ENCODE measurements around the gene SEC24C.
"Not testable (repeated sequence)": the region's sequence is repeated elsewhere in the genome, so short reads cannot be mapped to it uniquely, and the experiment has no call there.

SEC24C gene

GRCh38 chr10:73743905-73744663 lies at the start of gene SEC24C:
Gene SEC24C (plus strand): TSS chr10:73744372. CDS start chr10:73746833, 2,461 bp downstream.
- in situ Hi-C loops (cut with MboI; ENCODE audit: low pct_unique_long_range_greater_than_20kb, low sequenced_read_pairs): no loop called here
- DNase-seq: peak; percentile 97

- DNase-seq; in situ Hi-C loops (cut with MboI; ENCODE audit: low pct_unique_long_range_greater_than_20kb, low sequenced_read_pairs): not testable (repeated sequence)
Measured at GRCh38 chr10:73695302-73695701, 48.9 kb upstream of the SEC24C start.

- DNase-seq; in situ Hi-C loops (cut with MboI; ENCODE audit: low pct_unique_long_range_greater_than_20kb, low sequenced_read_pairs): not testable (repeated sequence)
Measured at GRCh38 chr10:73697675-73698159, 46.5 kb upstream of the SEC24C start, which contains the start of gene AGAP5. Gene AGAP5 (minus strand): TSS chr10:73698109. CDS start chr10:73697755, 354 bp downstream.

GRCh38 chr10:73698819-73699218 lies 45.4 kb upstream of the SEC24C start:
- in situ Hi-C loops (cut with MboI; ENCODE audit: low pct_unique_long_range_greater_than_20kb, low sequenced_read_pairs); DNase-seq: not testable (repeated sequence)

- DNase-seq; in situ Hi-C loops (cut with MboI; ENCODE audit: low pct_unique_long_range_greater_than_20kb, low sequenced_read_pairs): not testable (repeated sequence)
Measured at GRCh38 chr10:73703924-73704323, 40.2 kb upstream of the SEC24C start.

GRCh38 chr10:73705506-73706072 lies 38.6 kb upstream of the SEC24C start:
- DNase-seq; in situ Hi-C loops (cut with MboI; ENCODE audit: low pct_unique_long_range_greater_than_20kb, low sequenced_read_pairs): not testable (repeated sequence)

GRCh38 chr10:73706488-73706887 lies 37.7 kb upstream of the SEC24C start:
- DNase-seq; in situ Hi-C loops (cut with MboI; ENCODE audit: low pct_unique_long_range_greater_than_20kb, low sequenced_read_pairs): not testable (repeated sequence)

- DNase-seq; in situ Hi-C loops (cut with MboI; ENCODE audit: low pct_unique_long_range_greater_than_20kb, low sequenced_read_pairs): not testable (repeated sequence)
Measured at GRCh38 chr10:73707628-73708027, 36.5 kb upstream of the SEC24C start.

- in situ Hi-C loops (cut with MboI; ENCODE audit: low pct_unique_long_range_greater_than_20kb, low sequenced_read_pairs); DNase-seq: not testable (repeated sequence)
Measured at GRCh38 chr10:73708122-73708521, 36.0 kb upstream of the SEC24C start.

- in situ Hi-C loops (cut with MboI; ENCODE audit: low pct_unique_long_range_greater_than_20kb, low sequenced_read_pairs); DNase-seq: not testable (repeated sequence)
Measured at GRCh38 chr10:73711683-73712082, 32.5 kb upstream of the SEC24C start.

- in situ Hi-C loops (cut with MboI; ENCODE audit: low pct_unique_long_range_greater_than_20kb, low sequenced_read_pairs); DNase-seq: not testable (repeated sequence)
Measured at GRCh38 chr10:73713912-73714311, 30.3 kb upstream of the SEC24C start.

GRCh38 chr10:73714483-73714882 lies 29.7 kb upstream of the SEC24C start:
- in situ Hi-C loops (cut with MboI; ENCODE audit: low pct_unique_long_range_greater_than_20kb, low sequenced_read_pairs): not testable (repeated sequence)

GRCh38 chr10:73715179-73716156 lies 28.7 kb upstream of the SEC24C start:
- DNase-seq; in situ Hi-C loops (cut with MboI; ENCODE audit: low pct_unique_long_range_greater_than_20kb, low sequenced_read_pairs): not testable (repeated sequence)

More at GRCh38 chr10:73714483-73714882, 29.7 kb upstream of the SEC24C start:
- not testable (repeated sequence) for DNase-seq

GRCh38 chr10:73716251-73716650 lies 27.9 kb upstream of the SEC24C start:
- DNase-seq: no peak
- in situ Hi-C loops (cut with MboI; ENCODE audit: low pct_unique_long_range_greater_than_20kb, low sequenced_read_pairs): no loop called here

- in situ Hi-C loops (cut with MboI; ENCODE audit: low pct_unique_long_range_greater_than_20kb, low sequenced_read_pairs): no loop called here
- peak; percentile 63 for DNase-seq
Measured at GRCh38 chr10:73717556-73717955, 26.6 kb upstream of the SEC24C start.

GRCh38 chr10:73720561-73720960 lies 23.6 kb upstream of the SEC24C start:
- DNase-seq; in situ Hi-C loops (cut with MboI; ENCODE audit: low pct_unique_long_range_greater_than_20kb, low sequenced_read_pairs): not testable (repeated sequence)

GRCh38 chr10:73723516-73723915 lies 20.7 kb upstream of the SEC24C start:
- DNase-seq: no peak

GRCh38 chr10:73729781-73730152 lies 14.4 kb upstream of the SEC24C start:
- in situ Hi-C loops (cut with MboI; ENCODE audit: low pct_unique_long_range_greater_than_20kb, low sequenced_read_pairs); DNase-seq: not testable (repeated sequence)

More at GRCh38 chr10:73723516-73723915, 20.7 kb upstream of the SEC24C start:
- in situ Hi-C loops (cut with MboI; ENCODE audit: low pct_unique_long_range_greater_than_20kb, low sequenced_read_pairs): no loop called here

Measured in KBM-7 (cell line).